HepG2 (cell line): ENCODE results near the gene TFEB. TPM values are rescaled to one million over a fixed set of nuclear protein-coding genes. Genes with fewer than 3 reads are reported as not detected.

Source experiments
- ATF4 ChIP-seq, 2 experiments: fragments of 450-650 bp in 1 of 2; sonication (generic) in 1 of 2; formaldehyde crosslinking; IDR thresholded peaks; 2 replicates each; pipeline versions ENCODE4 v1.5.0 to v1.8.0; 2020 to 2022; ENCODE audit warnings: mild to moderate bottlenecking in 1 of 2, missing genetic modification reagents in 1 of 2
- ATM ChIP-seq: fragments of 450-650 bp; IDR thresholded peaks from 2 replicates; pipeline ENCODE4 v1.7.1; 2017; ENCODE audit warnings: mild to moderate bottlenecking, borderline replicate concordance
- BCL6 ChIP-seq: IDR thresholded peaks from 2 replicates; pipeline ENCODE4 v1.6.1; 2016; ENCODE audit warnings: missing genetic modification reagents, missing compliant biosample characterization
- EHMT2 ChIP-seq: fragments of 200-600 bp; sonication (generic); IDR thresholded peaks from 2 replicates; pipeline ENCODE4 v1.7.0; 2017; ENCODE audit warnings: antibody characterized with exemption, low read depth, low read length, borderline replicate concordance
- EZH2 ChIP-seq: conservative IDR thresholded peaks from 2 replicates; pipeline ENCODE4 v1.6.1; 2012; ENCODE audit warnings: mild to moderate bottlenecking, low read depth, low read length, moderate library complexity
- FOXA1 ChIP-seq, 2 experiments: fragments of 450-650 bp in 1 of 2; sonication (generic) in 1 of 2; formaldehyde crosslinking in 1 of 2; IDR thresholded peaks; 2 replicates each; pipeline versions ENCODE4 v1.4.0 to v1.6.1; 2016 to 2020; ENCODE audit warnings: missing genetic modification reagents in 1 of 2
- FOXK2 ChIP-seq: fragments of 450-650 bp; IDR thresholded peaks from 2 replicates; pipeline ENCODE4 v1.6.1; 2016
- HIVEP1 ChIP-seq: sonication (generic); formaldehyde crosslinking; IDR thresholded peaks from 2 replicates; pipeline ENCODE4 v1.4.0; 2020; ENCODE audit warnings: mild to moderate bottlenecking, missing genetic modification reagents
- HOMEZ ChIP-seq: IDR thresholded peaks from 2 replicates; pipeline ENCODE4 v1.6.1; 2016; ENCODE audit warnings: low read depth
- HOXA5 ChIP-seq: sonication (generic); formaldehyde crosslinking; IDR thresholded peaks from 2 replicates; pipeline ENCODE4 v1.4.0; 2020; ENCODE audit warnings: missing genetic modification reagents
- IKZF4 ChIP-seq: sonication (generic); formaldehyde crosslinking; IDR thresholded peaks from 2 replicates; pipeline ENCODE4 v1.5.1; 2020; ENCODE audit warnings: borderline replicate concordance, mild to moderate bottlenecking, low read depth, missing genetic modification reagents; ENCODE audit errors: not compliant biosample characterization
- ISL2 ChIP-seq: sonication (generic); formaldehyde crosslinking; IDR thresholded peaks from 2 replicates; pipeline ENCODE4 v1.5.0; 2020; ENCODE audit warnings: missing genetic modification reagents
- MIXL1 ChIP-seq: IDR thresholded peaks from 2 replicates; pipeline ENCODE4 v1.6.1; 2016
- MTA1 ChIP-seq: sonication (generic); formaldehyde crosslinking; IDR thresholded peaks from 2 replicates; pipeline ENCODE4 v1.4.0; 2020; ENCODE audit warnings: missing genetic modification reagents, mild to moderate bottlenecking, borderline replicate concordance
- MTF2 ChIP-seq: sonication (generic); formaldehyde crosslinking; IDR thresholded peaks from 2 replicates; pipeline ENCODE4 v1.5.0; 2020; ENCODE audit warnings: missing genetic modification reagents, borderline replicate concordance
- NFE2L2 ChIP-seq: fragments of 150-350 bp; IDR thresholded peaks from 2 replicates; pipeline ENCODE4 v1.6.1; 2014; ENCODE audit warnings: low read length
- NFIB ChIP-seq: sonication (generic); formaldehyde crosslinking; IDR thresholded peaks from 2 replicates; pipeline ENCODE4 v1.9.0; 2021; ENCODE audit warnings: missing genetic modification reagents, mild to moderate bottlenecking, borderline replicate concordance
- NR2F6 ChIP-seq, 2 experiments: IDR thresholded peaks; 2 replicates each; pipeline ENCODE4 v1.6.1; 2016; ENCODE audit warnings: antibody characterized with exemption in 1 of 2, mild to moderate bottlenecking in 1 of 2
- NR3C1 ChIP-seq: sonication (generic); formaldehyde crosslinking; IDR thresholded peaks from 2 replicates; pipeline ENCODE4 v1.4.0; 2020; ENCODE audit warnings: missing genetic modification reagents
- PCBP1 ChIP-seq: fragments of 200-400 bp; formaldehyde crosslinking; IDR thresholded peaks from 2 replicates; pipeline ENCODE4 v1.6.1; 2017; ENCODE audit warnings: mild to moderate bottlenecking, low read depth, low read length, borderline replicate concordance
- PHF20 ChIP-seq: sonication (generic); formaldehyde crosslinking; IDR thresholded peaks from 2 replicates; pipeline ENCODE4 v1.5.0; 2020; ENCODE audit warnings: mild to moderate bottlenecking, missing genetic modification reagents
- SRSF1 ChIP-seq: fragments of 200-400 bp; formaldehyde crosslinking; optimal IDR thresholded peaks from 2 replicates; pipeline ENCODE3; 2017; ENCODE audit warnings: mild to moderate bottlenecking, low read depth, low read length, moderate library complexity
- THYN1 ChIP-seq: sonication (generic); formaldehyde crosslinking; IDR thresholded peaks from 2 replicates; pipeline ENCODE4 v1.8.1; 2023; ENCODE audit warnings: low read depth, mild to moderate bottlenecking, moderate library complexity, missing genetic modification reagents, borderline replicate concordance
- ZNF12 ChIP-seq: sonication (generic); formaldehyde crosslinking; IDR thresholded peaks from 2 replicates; pipeline ENCODE4 v1.5.0; 2020; ENCODE audit warnings: missing genetic modification reagents
- ZNF292 ChIP-seq: sonication (generic); formaldehyde crosslinking; IDR thresholded peaks from 2 replicates; pipeline ENCODE4 v1.8.1; 2022; ENCODE audit warnings: mild to moderate bottlenecking, low read depth, missing genetic modification reagents, borderline replicate concordance
- ZNF367 ChIP-seq: sonication (generic); formaldehyde crosslinking; IDR thresholded peaks from 2 replicates; pipeline ENCODE4 v1.4.0; 2020; ENCODE audit warnings: missing genetic modification reagents, borderline replicate concordance
- ZNF484 ChIP-seq: sonication (generic); formaldehyde crosslinking; IDR thresholded peaks from 2 replicates; pipeline ENCODE4 v1.5.1; 2020; ENCODE audit warnings: mild to moderate bottlenecking, low read depth, missing genetic modification reagents, borderline replicate concordance
- ZNF605 ChIP-seq: sonication (generic); formaldehyde crosslinking; IDR thresholded peaks from 2 replicates; pipeline ENCODE4 v1.8.0; 2022; ENCODE audit warnings: mild to moderate bottlenecking, missing genetic modification reagents
- ZNF709 ChIP-seq: sonication (generic); formaldehyde crosslinking; IDR thresholded peaks from 2 replicates; pipeline ENCODE4 v1.5.0; 2020; ENCODE audit warnings: mild to moderate bottlenecking, missing genetic modification reagents
- ZSCAN22 ChIP-seq: sonication (generic); formaldehyde crosslinking; IDR thresholded peaks from 2 replicates; pipeline ENCODE4 v1.4.0; 2020; ENCODE audit warnings: mild to moderate bottlenecking, missing genetic modification reagents
- polyA plus RNA-seq, 8 experiments: library from polyadenylated mRNA; depleted of rRNA in 3 of 8; stranded (reverse) in 7 of 8; unstranded in 1 of 8; fragments of >200 nt; fragmentation: Illumina TruSeq in 4 of 8; extraction: Trizol in 4 of 8; gene quantifications; 2 replicates each; pipeline versions ENCODE4 v1.2.1 to v1.2.3, GENCODE V29; 2011 to 2016; ENCODE audit warnings: low read depth in 4 of 8, missing spikeins in 1 of 8, mixed read lengths in 1 of 8; ENCODE audit not compliant: insufficient read depth in 1 of 8
- total RNA-seq, 5 experiments: library from RNA; depleted of rRNA; stranded (reverse); fragments of >200 nt; fragmentation: Illumina TruSeq; extraction: Trizol; gene quantifications; 2 replicates each; pipeline ENCODE4 v1.2.3, GENCODE V29; 2016; ENCODE audit warnings: low read depth in 1 of 5

Gene TFEB
- total and polyA plus RNA-seq, 2 of the 13 experiments (the other 11 are each of a cell fraction or from before 2014, with no cell fraction given): 13.3 to 18.7 TPM

GRCh38 chr6:41682056-41682477, 53.3 kb downstream of the TFEB start (continued):
- TF ChIP-seq ZSCAN22: no peak
- no peak for TF ChIP-seq ISL2
- no peak for TF ChIP-seq ZNF709 (CRISPR knock-in tag)
- no peak for TF ChIP-seq ZNF484 (CRISPR knock-in tag)
- TF ChIP-seq BCL6: no peak; the same call in 1 of the 2 replicates
- TF ChIP-seq EHMT2: no peak
- peak; percentile 27; the same call in 1 of the 2 replicates for TF ChIP-seq ZNF292
- TF ChIP-seq PCBP1: no peak
- TF ChIP-seq NR2F6 (IDR thresholded peaks at IDR 0.05): no peak
- peak; percentile 45; the same call in 1 of the 2 replicates for TF ChIP-seq NR2F6 (CRISPR knock-in tag; IDR thresholded peaks at IDR 0.05)
- TF ChIP-seq ATM: no peak
- TF ChIP-seq ATF4 (CRISPR knock-in tag; IDR thresholded peaks at IDR 0.05): no peak
- TF ChIP-seq ZNF12 (CRISPR knock-in tag): no peak
- no peak for TF ChIP-seq HIVEP1 (CRISPR knock-in tag)
- no peak for TF ChIP-seq MTF2 (CRISPR knock-in tag)
- TF ChIP-seq FOXA1 (IDR thresholded peaks at IDR 0.05): no peak
- peak; percentile 45; the same call in 1 of the 2 replicates for TF ChIP-seq FOXA1 (CRISPR knock-in tag; IDR thresholded peaks at IDR 0.05)
- TF ChIP-seq HOMEZ: 0 out of 2 replicates have a peak, but pooled peaks have one; percentile 40
- no peak for TF ChIP-seq FOXK2
- no peak for TF ChIP-seq HOXA5 (CRISPR knock-in tag)
- TF ChIP-seq IKZF4 (CRISPR knock-in tag): no peak
- no peak for TF ChIP-seq EZH2
- TF ChIP-seq THYN1: no peak
- TF ChIP-seq MTA1 (CRISPR knock-in tag): no peak
- TF ChIP-seq MIXL1: no peak
- TF ChIP-seq NFIB (CRISPR knock-in tag): no peak
- TF ChIP-seq ZNF605: no peak
- TF ChIP-seq NR3C1 (CRISPR knock-in tag): no peak
- TF ChIP-seq ZNF367 (CRISPR knock-in tag): no peak
- no peak for TF ChIP-seq NFE2L2
- TF ChIP-seq SRSF1: no peak
- TF ChIP-seq PHF20 (CRISPR knock-in tag): no peak
